ENCODE results near the gene ARRDC1.

Gene ARRDC1

GRCh38 chr9:137650779-137651178, 45.3 kb downstream of the ARRDC1 start:
- peaks cover 28% of the 10 kb centered on the region for H3K36me3 ChIP-seq
- no peak overlapping the region for H3K4me3 ChIP-seq (ENCODE audit: low read depth, low read length)
- H3K4me1 ChIP-seq = no peaks in the 10 kb centered on the region
- H3K9me3 ChIP-seq = no peaks in the 10 kb centered on the region; the same call in 1 of the 2 replicates
- DNase-seq = no peak
- H3K27me3 ChIP-seq = no peaks in the 10 kb centered on the region
- TF ChIP-seq CTCF (IDR thresholded peaks at IDR 0.05; ENCODE audit: low read depth, low read length) = no peak

DNA sequence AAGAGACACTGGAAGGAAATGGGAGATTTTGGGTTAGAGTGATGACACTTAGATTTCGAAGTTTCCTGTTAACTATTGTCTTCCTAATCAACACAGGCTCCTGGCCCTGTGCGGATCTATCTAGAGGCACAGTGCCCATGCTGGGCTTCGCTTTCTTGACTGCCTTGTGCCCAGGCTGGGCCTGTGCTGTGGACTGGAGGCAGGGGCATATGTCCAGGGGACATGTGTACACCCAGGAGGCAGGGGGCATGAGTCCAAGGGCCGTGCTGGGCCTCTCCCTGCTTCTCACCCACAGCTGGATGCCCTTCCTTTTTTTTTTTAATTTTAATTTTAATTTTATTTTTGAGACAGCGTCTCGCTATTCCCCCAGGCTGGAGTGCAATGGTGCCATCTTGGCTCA, 50.9 kb downstream of the ARRDC1 start:
- Histone ChIP-seq H3K9me3 (no peaks in the 10 kb centered on the region; the same call in 1 of the 2 replicates), H3K4me1 (no peaks in the 10 kb centered on the region), H3K27me3 (no peaks in the 10 kb centered on the region), H3K4me3 (ENCODE audit: low read depth, low read length) (no peak overlapping the region), H3K36me3 (peaks cover 13% of the 10 kb centered on the region)
- no peak for DNase-seq
- no peak for TF ChIP-seq CTCF (IDR thresholded peaks at IDR 0.05; ENCODE audit: low read depth, low read length)

DNA sequence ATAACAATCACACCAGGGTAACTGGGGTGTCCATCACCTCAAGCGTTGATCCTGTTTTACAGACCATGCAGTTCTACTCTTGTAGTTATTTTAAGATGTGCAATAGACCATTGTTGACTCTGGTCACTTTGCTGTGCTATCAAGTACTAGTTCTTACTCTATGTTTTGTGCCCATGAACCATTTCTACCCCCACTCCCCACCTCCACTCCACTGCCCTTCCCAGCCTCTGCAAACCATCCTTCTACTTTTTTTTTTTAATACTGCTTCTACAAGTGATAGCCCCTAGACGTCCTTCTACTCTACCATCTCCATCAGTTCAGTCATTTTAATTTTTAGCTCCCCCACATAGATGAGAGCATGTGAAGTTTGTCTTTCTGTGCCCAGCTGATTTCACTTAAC, 52.1 kb downstream of the ARRDC1 start:
- H3K4me1 ChIP-seq = no peaks in the 10 kb centered on the region
- no peaks in the 10 kb centered on the region for H3K9me3 ChIP-seq
- TF ChIP-seq CTCF (IDR thresholded peaks at IDR 0.05; ENCODE audit: low read depth, low read length) = no peak
- no peak overlapping the region for H3K4me3 ChIP-seq (ENCODE audit: low read depth, low read length)
- DNase-seq = no peak
- H3K36me3 ChIP-seq = peaks cover 8% of the 10 kb centered on the region
- H3K27me3 ChIP-seq = no peaks in the 10 kb centered on the region

- Histone ChIP-seq H3K36me3 (peaks cover 2% of the 10 kb centered on the region), H3K27me3 (no peaks in the 10 kb centered on the region), H3K4me1 (no peaks in the 10 kb centered on the region), H3K4me3 (ENCODE audit: low read depth, low read length) (no peak overlapping the region), H3K9me3 (no peaks in the 10 kb centered on the region)
- TF ChIP-seq CTCF (IDR thresholded peaks at IDR 0.05; ENCODE audit: low read depth, low read length) = no peak
- DNase-seq = no peak
These were observed 53.3 kb downstream of the ARRDC1 start for GRCh38 chr9:137658781-137659180.

DNA sequence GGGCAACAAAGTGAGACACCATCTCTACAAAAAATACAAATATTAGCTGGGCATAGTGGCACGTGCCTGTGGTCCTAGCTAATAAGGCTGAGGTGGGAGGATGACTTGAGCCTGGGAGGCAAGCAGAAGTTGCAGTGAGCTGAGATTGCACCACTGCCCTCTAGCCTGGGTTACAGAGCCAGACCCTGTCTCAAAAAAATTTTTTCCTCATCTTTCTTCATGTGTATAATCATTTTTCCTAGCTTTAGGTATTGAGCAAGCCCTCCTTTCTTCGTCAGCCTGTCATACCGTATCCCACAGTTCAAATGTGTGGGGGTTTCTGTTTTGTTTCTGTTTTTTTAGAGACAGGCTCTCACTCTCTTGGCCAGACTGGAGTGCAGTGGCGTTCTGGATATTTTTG, 54.7 kb downstream of the ARRDC1 start:
- Histone ChIP-seq H3K27me3 (no peaks in the 10 kb centered on the region), H3K36me3 (peaks cover 2% of the 10 kb centered on the region), H3K4me3 (ENCODE audit: low read depth, low read length) (no peak overlapping the region), H3K9me3 (no peaks in the 10 kb centered on the region), H3K4me1 (no peaks in the 10 kb centered on the region)
- no peak for DNase-seq
- TF ChIP-seq CTCF (IDR thresholded peaks at IDR 0.05; ENCODE audit: low read depth, low read length) = no peak

DNA sequence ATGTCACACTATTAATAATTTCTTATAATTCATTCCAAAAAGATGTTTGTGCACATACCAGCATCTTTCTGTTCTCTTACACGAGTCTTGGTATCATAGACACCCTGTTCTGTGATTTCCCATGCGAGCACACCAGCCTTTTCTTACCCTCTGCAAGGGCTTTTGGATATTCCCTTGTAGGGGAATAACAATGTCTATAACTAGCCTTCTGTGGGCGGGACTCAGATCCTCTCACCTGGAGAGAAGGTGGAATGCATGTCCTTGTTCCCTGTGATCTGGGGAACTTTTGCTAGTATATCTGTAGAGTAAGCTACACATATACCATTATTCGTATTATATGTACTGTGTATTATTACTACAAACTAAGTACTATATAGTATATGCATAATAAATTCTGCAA, 58.1 kb downstream of the ARRDC1 start:
- no peak overlapping the region for H3K4me3 ChIP-seq (ENCODE audit: low read depth, low read length)
- peaks cover 13% of the 10 kb centered on the region for H3K4me1 ChIP-seq
- no peaks in the 10 kb centered on the region for H3K27me3 ChIP-seq
- no peaks in the 10 kb centered on the region for H3K9me3 ChIP-seq
- no peak for DNase-seq
- no peak for TF ChIP-seq CTCF (IDR thresholded peaks at IDR 0.05; ENCODE audit: low read depth, low read length)
- no peaks in the 10 kb centered on the region for H3K36me3 ChIP-seq
